DOHH2 (cell line): ENCODE results near the gene IGSF3.

ENCODE experiments used
- H3F3A ChIP-seq: fragments of 200-600 bp; sonication (generic), shearing (Covaris generic); 2 replicates; pipeline ENCODE4 v1.6.0; 2016; ENCODE audit warnings: antibody characterized with exemption, mild to moderate bottlenecking; ENCODE audit not compliant: control insufficient read depth, insufficient read depth
- H3K27ac ChIP-seq: fragments of 200-600 bp; sonication (generic); 2 replicates; pipeline ENCODE4 v1.5.1; 2014; ENCODE audit warnings: low read depth, mild to moderate bottlenecking, low read length, moderate library complexity
- H3K27me3 ChIP-seq: fragments of 200-600 bp; sonication (generic); 2 replicates; pipeline ENCODE4 v1.6.1; 2014; ENCODE audit warnings: mild to moderate bottlenecking, low read length, mixed read lengths; ENCODE audit not compliant: control insufficient read depth
- H3K36me3 ChIP-seq: fragments of 200-600 bp; sonication (generic); 2 replicates; pipeline ENCODE4 v1.6.1; 2014; ENCODE audit warnings: mild to moderate bottlenecking, low read length, moderate library complexity, mixed read lengths; ENCODE audit not compliant: control insufficient read depth
- H3K4me1 ChIP-seq: fragments of 200-600 bp; sonication (generic); 2 replicates; pipeline ENCODE4 v1.6.1; 2014; ENCODE audit warnings: mild to moderate bottlenecking, low read length, mixed read lengths; ENCODE audit not compliant: control insufficient read depth
- H3K4me2 ChIP-seq: fragments of 200-600 bp; sonication (generic); 2 replicates; pipeline ENCODE4 v1.6.0; 2014; ENCODE audit warnings: mild to moderate bottlenecking, low read length, moderate library complexity
- H3K4me3 ChIP-seq: fragments of 200-600 bp; sonication (generic); 2 replicates; pipeline ENCODE4 v1.5.1; 2014; ENCODE audit warnings: mild to moderate bottlenecking, low read length, mixed read lengths
- H3K79me2 ChIP-seq: fragments of 200-600 bp; sonication (generic); 2 replicates; pipeline ENCODE4 v1.6.1; 2014; ENCODE audit warnings: mild to moderate bottlenecking, low read length, mixed read lengths; ENCODE audit not compliant: control insufficient read depth
- H3K9me2 ChIP-seq: fragments of 200-600 bp; sonication (generic); replicated peaks from 2 replicates; pipeline ENCODE4 v1.6.1; 2014; ENCODE audit warnings: mild to moderate bottlenecking, low read length, mixed read lengths; ENCODE audit not compliant: control insufficient read depth
- H3K9me3 ChIP-seq: fragments of 200-600 bp; sonication (generic); 2 replicates; pipeline ENCODE4 v1.6.1; 2014; ENCODE audit warnings: antibody characterized with exemption, low read length, mixed read lengths; ENCODE audit not compliant: control insufficient read depth, insufficient read depth
- H4K20me1 ChIP-seq: fragments of 200-600 bp; sonication (generic); 2 replicates; pipeline ENCODE4 v1.6.0; 2014; ENCODE audit warnings: low read depth, mild to moderate bottlenecking, antibody characterized with exemption, low read length, moderate library complexity; ENCODE audit not compliant: control insufficient read depth, insufficient read depth
- CTCF ChIP-seq: fragments of 200-600 bp; sonication (generic); IDR thresholded peaks from one replicate; pipeline ENCODE4 v1.5.1; 2014; ENCODE audit warnings: antibody characterized with exemption, mild to moderate bottlenecking, low read depth, low read length; ENCODE audit not compliant: poor library complexity, severe bottlenecking
- EZH2phosphoT487 ChIP-seq: fragments of 200-600 bp; sonication (generic); IDR thresholded peaks from 2 replicates; pipeline ENCODE4 v1.6.1; 2017; ENCODE audit warnings: borderline replicate concordance, mild to moderate bottlenecking, antibody characterized with exemption, low read length, moderate library complexity, mixed read lengths

Gene IGSF3

DNA sequence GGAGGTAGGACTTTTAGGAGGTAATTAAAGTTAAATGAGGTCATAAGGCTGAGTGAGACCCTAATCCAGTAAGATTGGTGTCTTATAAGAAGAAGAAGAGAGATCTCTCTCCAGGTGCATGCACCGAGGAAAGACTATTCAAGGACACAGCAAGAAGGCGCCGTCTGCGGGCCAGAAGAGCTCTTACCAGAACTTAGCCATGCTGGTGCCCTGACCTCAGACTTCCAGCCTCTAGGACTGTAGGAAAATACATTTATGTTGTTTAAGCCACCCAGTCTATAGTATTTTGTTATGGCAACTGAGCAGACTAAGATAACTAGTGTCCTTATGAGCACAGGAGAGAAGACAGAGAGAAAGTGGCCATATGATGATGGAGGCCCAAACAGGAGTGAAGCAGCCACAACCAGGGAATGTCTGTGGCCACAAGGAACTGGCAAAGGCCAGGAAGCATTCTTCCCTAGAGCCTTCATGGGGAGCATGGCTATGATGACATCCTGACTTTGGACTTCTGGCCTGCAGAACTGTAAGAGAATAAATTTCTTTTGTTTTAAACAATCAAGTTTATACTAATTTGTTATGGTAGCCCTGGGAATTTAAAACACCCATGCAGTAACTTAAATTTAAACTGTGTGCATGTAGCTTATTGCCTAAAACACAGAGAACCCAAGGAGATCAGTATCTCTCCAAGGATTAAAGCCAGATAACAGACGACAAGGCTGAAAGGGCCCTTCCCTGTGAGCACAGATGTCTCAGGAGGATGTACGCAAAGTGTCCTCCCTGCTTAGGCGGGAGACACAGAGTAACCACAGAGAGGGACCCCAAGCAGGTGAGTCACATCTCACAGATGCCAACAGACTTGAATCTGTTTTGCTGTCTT is 86.8 kb downstream of the IGSF3 start:
- Histone ChIP-seq H3K9me3 (no peaks in the 10 kb centered on the region), H3K4me1 (no peaks in the 10 kb centered on the region), H3K4me3 (no peak overlapping the region), H3K79me2 (no peaks in the 10 kb centered on the region), H3K27ac (no peak overlapping the region), H3K36me3 (no peaks in the 10 kb centered on the region), H3K9me2 (no peaks in the 10 kb centered on the region), H3K27me3 (peaks cover 4% of the 10 kb centered on the region; the same call in 1 of the 2 replicates), H4K20me1 (no peaks in the 10 kb centered on the region), H3K4me2 (no peak overlapping the region), H3F3A (no peaks in the 10 kb centered on the region)
- TF ChIP-seq CTCF = no peak
- TF ChIP-seq EZH2phosphoT487 = no peak

DNA sequence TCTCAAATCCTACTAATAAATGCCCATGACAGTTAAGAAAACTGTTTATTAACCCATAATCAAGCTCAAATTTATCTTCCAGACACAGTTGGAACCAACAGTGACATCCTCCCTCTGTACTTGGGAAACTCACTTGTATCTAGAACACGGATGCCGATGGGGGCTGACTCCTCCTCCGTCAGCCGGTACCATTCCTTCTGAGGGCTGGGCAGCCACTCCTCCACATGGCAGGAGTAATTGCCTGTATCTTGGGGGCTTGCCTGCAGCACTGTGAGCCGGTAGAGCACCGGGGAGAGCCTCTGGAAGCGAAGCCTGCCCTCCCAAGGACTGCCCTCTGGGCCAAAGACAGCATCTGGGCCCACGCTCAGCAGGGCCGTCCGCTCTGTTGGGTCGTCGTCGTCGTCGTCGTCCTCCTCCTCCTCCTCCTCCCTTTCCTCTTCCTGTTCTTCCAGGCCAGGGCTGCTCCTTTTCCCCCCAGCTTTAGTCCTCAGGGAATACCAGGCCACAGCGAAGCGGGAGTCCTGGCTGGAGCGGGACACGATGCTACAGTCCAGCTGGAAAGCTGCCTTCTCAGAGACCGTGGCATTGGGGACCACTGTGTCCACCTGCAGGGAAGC is 88.2 kb downstream of the IGSF3 start:
- no peaks in the 10 kb centered on the region for H3K79me2 ChIP-seq
- no peaks in the 10 kb centered on the region for H4K20me1 ChIP-seq
- no peak overlapping the region for H3K4me2 ChIP-seq
- H3F3A ChIP-seq = no peaks in the 10 kb centered on the region
- H3K9me3 ChIP-seq = no peaks in the 10 kb centered on the region
- no peaks in the 10 kb centered on the region for H3K9me2 ChIP-seq
- H3K36me3 ChIP-seq = no peaks in the 10 kb centered on the region
- TF ChIP-seq EZH2phosphoT487 (no peak), CTCF (no peak)
- no peak overlapping the region for H3K4me3 ChIP-seq
- no peak overlapping the region for H3K27ac ChIP-seq
- H3K27me3 ChIP-seq = peaks cover 13% of the 10 kb centered on the region
- H3K4me1 ChIP-seq = no peaks in the 10 kb centered on the region

DNA sequence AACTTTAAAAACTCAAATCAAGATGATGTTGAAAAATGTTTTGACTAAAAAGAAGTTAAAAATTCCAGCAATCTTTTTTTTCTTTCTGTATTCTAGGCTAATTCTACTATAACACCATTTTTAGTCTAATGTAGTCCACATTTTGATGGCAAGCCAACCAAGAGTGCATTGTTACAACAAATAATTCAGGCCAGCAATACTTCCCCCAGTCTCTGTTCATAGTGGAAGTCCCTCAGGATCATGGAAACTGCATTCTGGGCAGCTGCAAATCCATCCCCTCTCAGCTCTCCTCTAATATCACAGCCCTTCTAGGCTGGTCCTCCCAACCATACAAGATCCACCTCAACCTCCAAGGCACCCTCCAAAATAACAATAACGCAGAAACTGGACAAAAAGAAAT is 89.0 kb downstream of the IGSF3 start:
- Histone ChIP-seq H3K4me2 (no peak overlapping the region), H3F3A (no peaks in the 10 kb centered on the region), H4K20me1 (no peaks in the 10 kb centered on the region), H3K4me1 (no peaks in the 10 kb centered on the region; the same call in 1 of the 2 replicates), H3K79me2 (no peaks in the 10 kb centered on the region), H3K4me3 (no peak overlapping the region), H3K9me3 (no peaks in the 10 kb centered on the region), H3K27ac (no peak overlapping the region), H3K36me3 (no peaks in the 10 kb centered on the region), H3K27me3 (peaks cover 21% of the 10 kb centered on the region), H3K9me2 (no peaks in the 10 kb centered on the region)
- TF ChIP-seq CTCF (no peak), EZH2phosphoT487 (no peak)
